ENCODE data around the gene JHY.

DNA sequence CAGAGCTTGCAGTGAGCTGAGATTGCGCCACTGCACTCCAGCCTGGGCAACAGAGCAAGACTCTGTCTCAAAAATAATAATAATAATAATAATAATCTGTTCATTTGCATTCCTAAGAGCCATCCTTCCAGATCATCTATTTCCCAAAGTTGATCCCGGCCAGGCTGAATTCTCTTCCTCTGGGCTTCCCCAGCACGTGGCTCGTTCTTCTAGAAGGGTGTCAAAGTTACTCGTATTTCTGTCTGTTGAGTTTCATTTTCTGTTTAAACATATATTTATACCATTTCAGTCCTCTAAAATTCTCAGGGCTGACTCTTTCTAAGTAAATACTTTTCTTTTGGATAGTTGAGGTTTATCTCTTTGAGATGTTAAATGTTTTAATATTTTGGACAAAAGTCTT, 4.8 kb upstream of the JHY start:
- TF ChIP-seq TARDBP (IDR thresholded peaks at IDR 0.05) (no peak), FOXK2 (IDR thresholded peaks at IDR 0.05) (no peak), FOXA1 (IDR thresholded peaks at IDR 0.05) (no peak), CTBP1 (IDR thresholded peaks at IDR 0.05; ENCODE audit: borderline replicate concordance) (no peak), SUZ12 (IDR thresholded peaks at IDR 0.05) (no peak), SP1 (IDR thresholded peaks at IDR 0.05) (no peak), LEF1 (IDR thresholded peaks at IDR 0.05; ENCODE audit: borderline replicate concordance) (no peak), FOXM1 (IDR thresholded peaks at IDR 0.05; ENCODE audit: borderline replicate concordance) (no peak), ARNT (IDR thresholded peaks at IDR 0.05) (no peak), ZNF384 (IDR thresholded peaks at IDR 0.05) (no peak), NFRKB (IDR thresholded peaks at IDR 0.05) (no peak)
- TF ChIP-seq, protein P1, sequence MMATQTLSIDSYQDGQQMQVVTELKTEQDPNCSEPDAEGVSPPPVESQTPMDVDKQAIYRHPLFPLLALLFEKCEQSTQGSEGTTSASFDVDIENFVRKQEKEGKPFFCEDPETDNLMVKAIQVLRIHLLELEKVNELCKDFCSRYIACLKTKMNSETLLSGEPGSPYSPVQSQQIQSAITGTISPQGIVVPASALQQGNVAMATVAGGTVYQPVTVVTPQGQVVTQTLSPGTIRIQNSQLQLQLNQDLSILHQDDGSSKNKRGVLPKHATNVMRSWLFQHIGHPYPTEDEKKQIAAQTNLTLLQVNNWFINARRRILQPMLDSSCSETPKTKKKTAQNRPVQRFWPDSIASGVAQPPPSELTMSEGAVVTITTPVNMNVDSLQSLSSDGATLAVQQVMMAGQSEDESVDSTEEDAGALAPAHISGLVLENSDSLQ (IDR thresholded peaks at IDR 0.05) = no peak

Measured in HEK293T (cell line).